Stimulated activated CD8-positive, alpha-beta memory T cell treated with anti-CD3 and anti-CD28 coated beads, Interleukin-15, amount 100 ng/mL, for 24 hours (primary cell): ENCODE results near the gene DHX57.
"Not testable (repeated sequence)": the region's sequence is repeated elsewhere in the genome, so short reads cannot be mapped to it uniquely, and the experiment has no call there.

Source experiments
- DNase-seq: peaks from one replicate; pipeline ENCODE4 v3.0.0-alpha.2; 2020; ENCODE audit warnings: low read depth

The DHX57 gene

GRCh38 chr2:38871432-38871831, 4.3 kb downstream of the DHX57 start:
- no peak for DNase-seq

GRCh38 chr2:38866773-38867443, 8.8 kb downstream of the DHX57 start:
- DNase-seq: no peak

DNA sequence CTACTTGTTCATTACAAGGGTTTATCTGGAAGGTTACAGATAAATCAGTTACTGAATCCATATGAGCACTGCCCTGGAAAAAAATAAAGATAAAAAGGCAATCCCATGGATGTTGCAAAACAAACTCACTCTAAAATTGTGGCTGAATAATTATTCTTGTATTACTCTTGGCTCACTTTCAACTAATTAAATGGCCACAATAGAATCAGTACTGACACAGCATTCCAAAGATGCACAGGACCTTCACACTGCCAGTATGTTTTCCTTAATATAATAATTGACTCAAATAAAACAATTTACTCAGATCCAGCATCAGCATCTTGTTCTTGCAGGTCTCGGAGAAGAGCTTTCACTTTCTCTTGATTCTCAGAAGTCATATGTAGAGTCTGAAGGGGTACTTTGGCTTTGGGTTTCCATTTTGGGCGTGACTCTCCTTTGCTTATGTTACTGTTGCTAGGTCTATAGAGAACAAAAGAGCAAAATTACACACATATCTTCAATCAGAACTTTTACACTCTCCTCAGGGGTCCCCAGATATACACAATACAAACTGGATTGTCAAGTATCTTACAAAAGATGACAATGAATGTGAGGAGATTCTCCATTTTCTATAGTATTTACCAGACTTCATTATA, 12.6 kb downstream of the DHX57 start:
- no peak for DNase-seq

DNA sequence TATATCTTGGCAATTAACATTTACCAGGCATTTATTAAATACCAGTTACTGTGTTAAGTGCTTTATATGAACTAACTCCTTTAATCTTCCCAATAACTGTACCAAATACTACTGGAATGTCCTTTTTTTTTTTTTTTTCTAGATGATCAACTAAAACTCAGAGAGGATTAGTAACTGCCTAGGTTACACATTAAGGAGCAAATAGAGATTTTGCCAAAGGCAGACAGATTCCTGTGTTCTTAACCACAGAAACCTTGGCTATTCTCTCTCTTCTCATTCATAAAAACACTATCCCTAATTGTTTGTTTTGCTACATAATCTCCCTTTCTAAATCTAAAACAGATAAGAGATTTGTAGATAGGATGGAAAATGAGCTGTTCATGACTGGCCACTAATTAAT, 13.3 kb downstream of the DHX57 start:
- DNase-seq: no peak

- no peak for DNase-seq
Observed at GRCh38 chr2:38856165-38856564, 19.6 kb downstream of the DHX57 start.

- no peak for DNase-seq
Observed at GRCh38 chr2:38850045-38850444, 25.7 kb downstream of the DHX57 start.

DNA sequence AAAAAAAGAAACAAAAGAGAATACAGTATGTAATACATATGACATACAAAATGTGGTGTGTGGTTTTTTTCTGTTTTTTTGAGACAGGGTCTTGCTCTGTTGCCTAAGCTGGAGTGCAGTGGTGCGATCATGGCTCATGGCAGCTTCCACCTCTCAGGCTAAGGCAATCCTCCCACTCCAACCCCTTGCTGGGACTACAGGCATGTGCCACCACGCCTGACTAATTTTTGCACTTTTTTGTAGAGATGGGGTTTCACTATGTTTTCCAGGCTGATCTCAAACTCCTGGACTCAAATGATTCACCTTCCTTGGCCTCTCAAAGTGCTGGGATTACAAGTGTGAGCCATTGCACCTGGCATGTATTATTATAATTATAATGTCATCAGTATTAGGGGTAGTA, 38.9 kb downstream of the DHX57 start:
- DNase-seq: no peak

- no peak for DNase-seq
Observed at GRCh38 chr2:38835990-38836389, 39.7 kb downstream of the DHX57 start.

GRCh38 chr2:38835015-38835601, 40.6 kb downstream of the DHX57 start:
- DNase-seq: no peak

DNA sequence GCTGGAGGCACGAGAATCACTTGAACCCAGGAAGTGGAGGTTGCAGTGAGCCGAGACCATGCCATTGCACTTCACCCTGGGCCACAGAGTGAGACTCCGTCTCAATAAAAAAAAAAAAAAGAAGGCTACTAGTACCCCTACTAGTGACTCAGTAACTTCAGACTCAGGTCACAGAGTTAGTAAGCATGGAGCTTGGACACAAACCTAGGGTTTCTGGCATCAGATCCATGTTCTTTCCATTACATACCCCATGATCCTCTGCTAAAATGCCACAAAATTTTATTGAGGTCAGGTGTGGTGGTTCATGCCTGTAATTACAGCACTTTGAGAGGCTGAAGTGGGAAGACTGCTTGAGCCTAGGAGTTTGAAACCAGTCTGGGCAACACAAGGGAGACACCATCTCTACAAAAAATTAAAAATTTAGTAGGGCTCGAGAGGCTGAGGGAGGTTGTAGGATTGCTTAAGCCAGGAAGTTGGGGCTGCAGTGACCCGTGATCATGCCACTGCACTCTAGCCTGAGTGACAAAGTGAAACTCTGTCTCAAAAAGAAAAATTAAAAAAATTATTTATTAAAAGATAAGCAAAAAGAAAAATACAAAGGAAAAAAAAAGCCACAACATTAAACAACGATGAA, 45.1 kb downstream of the DHX57 start:
- DNase-seq: no peak

DNA sequence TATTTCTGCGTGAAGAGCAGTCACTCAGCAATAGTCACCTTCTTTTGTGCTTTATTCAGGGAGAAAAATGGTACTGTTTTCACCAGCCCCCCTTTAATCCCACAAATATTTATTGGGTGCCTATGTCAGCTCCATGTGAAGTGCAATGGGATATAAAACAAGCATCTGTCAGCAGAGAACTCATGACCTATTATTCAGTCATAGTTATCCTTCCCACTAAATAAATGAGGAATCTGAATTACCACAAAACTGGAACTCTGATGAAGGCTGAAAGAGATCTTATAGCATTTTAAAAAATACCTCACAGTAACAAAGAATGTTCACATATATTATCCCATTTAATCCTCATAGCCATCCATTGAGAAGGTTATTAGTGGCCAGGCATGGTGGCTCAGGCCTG, 45.8 kb downstream of the DHX57 start:
- no peak for DNase-seq

- DNase-seq: no peak
Observed at GRCh38 chr2:38828460-38828859, 47.3 kb downstream of the DHX57 start.

DNA sequence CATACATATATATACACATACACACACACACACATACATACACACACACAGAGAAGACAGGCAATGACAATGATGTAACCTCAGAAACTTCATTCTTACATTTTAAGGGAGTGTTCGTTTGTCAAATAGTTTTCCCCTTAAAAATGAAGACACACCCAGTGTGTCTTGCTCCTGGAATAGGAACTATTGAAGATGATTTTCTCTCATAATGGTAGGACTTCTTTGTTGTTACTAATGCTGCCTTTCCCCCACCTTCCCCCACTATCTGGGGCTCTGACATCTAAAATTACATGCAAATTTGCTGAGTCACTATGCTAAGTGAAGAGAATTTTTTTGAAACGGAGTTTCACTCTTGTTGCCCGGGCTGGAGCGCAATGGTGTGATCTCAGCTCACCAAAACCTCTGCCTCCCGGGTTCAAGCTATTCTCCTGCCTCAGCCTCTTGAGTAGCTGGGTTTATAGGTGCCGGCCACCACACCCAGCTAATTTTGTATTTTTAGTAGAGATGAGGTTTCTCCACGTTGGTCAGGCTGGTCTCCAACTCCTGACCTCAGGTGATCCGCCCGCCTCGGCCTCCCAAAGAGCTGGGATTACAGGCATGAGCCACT, 48.1 kb downstream of the DHX57 start:
- not testable (repeated sequence) for DNase-seq

GRCh38 chr2:38825956-38826355, 49.8 kb downstream of the DHX57 start:
- no peak for DNase-seq

GRCh38 chr2:38824906-38825305, 50.8 kb downstream of the DHX57 start:
- DNase-seq: no peak

GRCh38 chr2:38823386-38823785, 52.3 kb downstream of the DHX57 start:
- DNase-seq: no peak

GRCh38 chr2:38818565-38818964, 57.2 kb downstream of the DHX57 start:
- no peak for DNase-seq

DNA sequence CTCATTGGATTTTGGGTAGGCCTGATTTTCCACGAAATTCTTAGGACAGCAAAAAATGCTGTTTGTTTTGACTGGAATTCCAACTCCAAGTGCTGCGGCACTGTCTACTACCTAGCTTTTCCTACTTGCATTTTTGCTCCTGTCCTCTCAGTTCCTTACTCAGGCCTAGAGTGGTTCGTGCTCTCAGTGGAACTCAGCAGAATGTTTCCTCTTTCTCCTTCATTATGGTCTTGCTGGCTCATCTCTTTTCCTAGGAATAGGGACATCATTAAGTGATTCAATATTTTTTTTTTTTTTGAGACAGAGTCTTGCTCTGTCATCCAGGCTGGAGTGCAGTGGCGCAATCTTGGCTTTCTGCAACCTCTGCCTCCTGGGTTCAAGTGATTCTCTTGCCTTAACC, 59.8 kb downstream of the DHX57 start:
- DNase-seq: no peak

DNA sequence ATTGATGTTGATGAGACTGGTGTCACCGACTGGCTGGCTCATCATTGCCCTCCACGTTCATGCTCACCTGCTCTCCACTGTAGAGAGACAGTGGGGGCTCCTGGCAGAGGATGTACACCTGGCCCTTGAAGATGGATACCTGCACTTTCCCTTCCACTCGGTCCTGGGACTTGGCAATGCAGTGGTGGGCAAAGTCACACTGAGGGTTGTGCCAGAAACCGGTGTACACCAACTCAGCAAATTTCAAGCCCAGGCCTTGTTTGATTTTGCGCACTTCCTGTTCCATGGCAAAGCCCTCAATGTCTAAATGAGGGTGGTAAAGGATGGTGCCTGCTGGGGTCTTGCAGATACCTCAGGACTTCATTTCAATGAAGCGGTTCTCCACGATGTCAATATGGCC, 65.2 kb downstream of the DHX57 start:
- DNase-seq: no peak

DNA sequence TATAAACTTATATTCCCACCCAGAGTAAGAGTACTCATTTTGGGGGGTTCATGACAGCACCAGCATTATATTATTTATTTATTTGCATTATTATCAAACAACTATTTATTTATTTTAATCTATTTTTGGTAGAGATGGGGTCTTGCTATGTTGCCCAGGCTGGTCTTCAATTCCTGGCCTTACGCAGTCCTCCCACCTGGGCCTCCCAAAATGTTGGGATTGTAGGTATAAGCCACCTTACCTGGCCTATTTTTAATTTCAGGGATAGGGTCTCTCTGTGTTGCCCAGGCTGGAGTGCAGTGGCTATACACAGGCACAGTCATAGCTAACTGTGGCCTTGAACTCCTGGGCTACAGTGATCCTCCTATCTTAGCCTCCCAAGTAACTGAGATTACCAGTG, 67.1 kb downstream of the DHX57 start:
- no peak for DNase-seq

DNA sequence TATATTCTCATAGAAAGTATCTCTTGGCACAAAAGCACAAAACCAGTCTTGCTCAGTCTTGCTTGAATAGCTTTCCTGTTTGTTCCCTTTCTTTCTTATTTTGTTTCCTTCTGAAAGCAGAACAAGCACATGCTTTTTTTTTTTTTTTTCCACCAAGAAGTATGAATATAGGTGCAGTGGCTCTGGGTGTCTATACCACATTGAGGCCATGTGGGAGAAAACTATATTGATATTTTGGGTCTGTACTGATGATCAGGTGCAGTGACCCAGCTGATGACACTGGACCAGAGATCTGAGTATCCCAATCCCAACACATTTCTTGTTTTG, 69.0 kb downstream of the DHX57 start:
- DNase-seq: no peak

DNA sequence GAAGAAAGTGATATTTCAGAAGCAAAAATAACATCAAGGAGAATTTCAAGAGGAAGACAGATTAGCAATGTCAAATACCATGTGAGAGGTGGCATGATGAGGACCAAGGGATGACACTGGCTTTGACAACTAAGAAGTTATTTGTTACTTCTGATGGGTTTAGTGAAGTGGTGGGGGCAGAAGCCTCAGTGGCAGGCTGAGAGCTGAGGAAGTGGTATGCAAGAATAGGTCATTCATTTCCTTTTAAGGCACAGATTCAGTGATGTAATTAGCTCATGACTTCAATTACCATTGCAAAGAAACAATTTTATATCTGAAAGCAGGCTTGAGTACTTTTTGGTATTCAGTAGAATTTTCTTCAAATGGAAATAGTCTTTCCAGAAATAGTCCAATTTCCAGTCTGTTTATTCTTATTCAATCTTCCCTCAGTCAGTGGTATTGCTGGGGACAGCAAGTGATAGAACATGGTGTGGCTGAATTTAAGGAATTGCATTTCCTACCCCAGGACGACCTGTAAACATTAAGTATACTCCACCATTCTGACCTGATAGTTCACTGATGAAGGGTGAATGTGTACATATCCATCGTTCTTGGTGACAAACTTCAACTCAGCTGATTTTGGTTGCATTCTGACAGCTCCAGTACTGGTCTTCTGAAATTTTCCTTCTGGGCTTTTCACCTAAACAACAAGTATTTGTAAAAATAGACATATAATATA, 69.6 kb downstream of the DHX57 start:
- no peak for DNase-seq
